Activated CD8-positive, alpha-beta T cell treated with anti-CD3 and anti-CD28 coated beads for 36 hours (primary cell): ENCODE data around the gene GRM1. TPM values are rescaled to one million over a fixed set of nuclear protein-coding genes. Genes with fewer than 3 reads are reported as not detected.

Source experiments
- ATAC-seq: fragments of 200-7000 bp; cut with Tn5 transposase; one replicate; pipeline ENCODE4 v1.10.0; 2021; ENCODE audit warnings: mild to moderate bottlenecking, moderate library complexity
- CTCF ChIA-PET: fragments of 350-600 bp; sonication (Branson Sonifier 250); formaldehyde crosslinking; loops from one replicate; lab custom pipeline; 2021; ENCODE audit warnings: antibody characterized with exemption; lab: Charles Lee
- POLR2A ChIA-PET: fragments of 350-600 bp; sonication (Branson Sonifier 250); formaldehyde crosslinking; loops from one replicate; lab custom pipeline; 2021; ENCODE audit warnings: antibody characterized with exemption; lab: Charles Lee
- DNase-seq: peaks from one replicate; pipeline ENCODE4 v3.0.0-alpha.2; 2020
- H3K27ac Mint-ChIP-seq: one replicate; pipeline ENCODE4 v1.8.0; 2021; ENCODE audit warnings: mild to moderate bottlenecking, mixed read lengths
- H3K27me3 Mint-ChIP-seq: one replicate; pipeline ENCODE4 v1.8.0; 2021; ENCODE audit warnings: mixed read lengths
- H3K36me3 Mint-ChIP-seq: one replicate; pipeline ENCODE4 v1.8.0; 2021; ENCODE audit warnings: low read depth, mixed read lengths
- H3K4me1 Mint-ChIP-seq: one replicate; pipeline ENCODE4 v1.8.0; 2021; ENCODE audit warnings: low read depth, mixed read lengths
- H3K4me3 Mint-ChIP-seq: one replicate; pipeline ENCODE4 v1.8.0; 2021; ENCODE audit warnings: mild to moderate bottlenecking, moderate library complexity, mixed read lengths
- H3K9me3 Mint-ChIP-seq: one replicate; pipeline ENCODE4 v1.8.0; 2021; ENCODE audit warnings: mixed read lengths
- CTCF ChIP-seq: fragments of 200-600 bp; IDR thresholded peaks from one replicate; pipeline ENCODE4 v1.8.0; 2022; ENCODE audit warnings: antibody characterized with exemption, mild to moderate bottlenecking
- intact Hi-C: fragments of 100-400 bp; cut with micrococcal nuclease; formaldehyde crosslinking; loops from one replicate; pipeline ENCODE4 v1.10.0; 2022
- total RNA-seq, 2 experiments: library from RNA; stranded (reverse); gene quantifications; one replicate each; pipeline ENCODE4 v1.2.3, GENCODE V29; 2021

The GRM1 gene
- total RNA-seq, 2 experiments from 2014 or later: not detected

GRCh38 chr6:146027586-146028251, 1.1 kb upstream of the GRM1 start:
- intact Hi-C loops: no loop called here
- ATAC-seq (no peak), DNase-seq (no peak)
- Mint-ChIP-seq H3K27me3 (peaks cover 48% of the 10 kb centered on the region), H3K27ac (no peak overlapping the region), H3K4me1 (peaks cover 6% of the 10 kb centered on the region), H3K4me3 (no peak overlapping the region), H3K36me3 (no peaks in the 10 kb centered on the region), H3K9me3 (peaks cover 2% of the 10 kb centered on the region)
- TF ChIP-seq CTCF: no peak
- ChIA-PET POLR2A (interaction anchor here (0.7 kb wide), 1 partner anchor 72 kb away, joined by 3 read pairs; no protein-coding TSS in a partner anchor), CTCF (no interaction called here)

- TF ChIP-seq CTCF: no peak
- DNase-seq (peak; percentile 47), ATAC-seq (peak; percentile 56)
- Mint-ChIP-seq H3K27me3 (peaks cover 45% of the 10 kb centered on the region), H3K27ac (no peak overlapping the region), H3K4me1 (peaks cover 6% of the 10 kb centered on the region), H3K9me3 (peaks cover 2% of the 10 kb centered on the region), H3K4me3 (no peak overlapping the region), H3K36me3 (no peaks in the 10 kb centered on the region)
- intact Hi-C loops: no loop called here
- POLR2A ChIA-PET: interaction anchor here (0.7 kb wide), 1 partner anchor 73 kb away, joined by 3 read pairs; no protein-coding TSS in a partner anchor
- CTCF ChIA-PET: interaction anchor here (1.0 kb wide), 1 partner anchor 9 kb away, joined by 3 read pairs; no protein-coding TSS in a partner anchor
These were observed 538 bp upstream of the GRM1 start for GRCh38 chr6:146028252-146028795.

GRCh38 chr6:146029573-146030184, 817 bp downstream of the GRM1 start:
- H3K36me3 Mint-ChIP-seq: no peaks in the 10 kb centered on the region
- DNase-seq (no peak), ATAC-seq (no peak)
- peaks cover 6% of the 10 kb centered on the region for H3K4me1 Mint-ChIP-seq
- CTCF ChIA-PET: no interaction called here
- H3K4me3 Mint-ChIP-seq: no peak overlapping the region
- H3K27ac Mint-ChIP-seq: no peak overlapping the region
- peaks cover 47% of the 10 kb centered on the region for H3K27me3 Mint-ChIP-seq
- H3K9me3 Mint-ChIP-seq: peaks cover 2% of the 10 kb centered on the region
- intact Hi-C loops: no loop called here
- POLR2A ChIA-PET: no interaction called here
- no peak for TF ChIP-seq CTCF

- H3K27me3 Mint-ChIP-seq: peaks cover 34% of the 10 kb centered on the region
These were observed 3.5 kb downstream of the GRM1 start for GRCh38 chr6:146032387-146032786.

More at GRCh38 chr6:146032387-146032786, 3.5 kb downstream of the GRM1 start:
- H3K4me3 Mint-ChIP-seq: no peak overlapping the region
- no peaks in the 10 kb centered on the region for H3K36me3 Mint-ChIP-seq
- no peak overlapping the region for H3K27ac Mint-ChIP-seq
- intact Hi-C loops: no loop called here
- peaks cover 2% of the 10 kb centered on the region for H3K9me3 Mint-ChIP-seq
- H3K4me1 Mint-ChIP-seq: peaks cover 5% of the 10 kb centered on the region
- POLR2A ChIA-PET: no interaction called here
- ATAC-seq: no peak
- CTCF ChIA-PET: no interaction called here
- no peak for TF ChIP-seq CTCF
- no peak for DNase-seq
